WTC11 (cell line): ENCODE data around the gene TNK2. TPM values are rescaled to one million over a fixed set of nuclear protein-coding genes. Genes with fewer than 3 reads are reported as not detected.

Experiments
- ATAC-seq: fragments of 200-7000 bp; cut with Tn5 transposase; 2 replicates; pipeline ENCODE4 v1.10.0; 2021; ENCODE audit warnings: mild to moderate bottlenecking, moderate library complexity
- CTCF ChIA-PET: fragments of 300-600 bp; sonication (Branson Sonifier 250); formaldehyde crosslinking; loops from one replicate; lab custom pipeline; 2021; ENCODE audit warnings: antibody characterized with exemption; lab: Charles Lee
- POLR2A ChIA-PET: fragments of 350-600 bp; sonication (Branson Sonifier 250); formaldehyde crosslinking; loops from one replicate; lab custom pipeline; 2021; ENCODE audit warnings: antibody characterized with exemption; lab: Charles Lee
- DNase-seq: peaks from one replicate; pipeline ENCODE4 v3.0.0; 2021; ENCODE audit warnings: low spot score
- H3K27ac Mint-ChIP-seq: 2 replicates; pipeline ENCODE4 v1.8.0; 2021; ENCODE audit warnings: mixed read lengths
- H3K27me3 Mint-ChIP-seq: 2 replicates; pipeline ENCODE4 v1.8.0; 2021; ENCODE audit warnings: low read depth, mild to moderate bottlenecking, moderate library complexity, mixed read lengths
- H3K36me3 Mint-ChIP-seq: 2 replicates; pipeline ENCODE4 v1.8.0; 2021; ENCODE audit warnings: mixed read lengths
- H3K4me1 Mint-ChIP-seq: 2 replicates; pipeline ENCODE4 v1.8.0; 2022; ENCODE audit warnings: mixed read lengths
- H3K4me3 Mint-ChIP-seq: 2 replicates; pipeline ENCODE4 v1.8.0; 2021; ENCODE audit warnings: mild to moderate bottlenecking, moderate library complexity, mixed read lengths
- H3K9me3 Mint-ChIP-seq: 2 replicates; pipeline ENCODE4 v1.8.0; 2021; ENCODE audit warnings: mixed read lengths
- GRHL2 ChIP-seq: fragments of 250-450 bp; sonication (Bioruptor Pico); IDR thresholded peaks from 2 replicates; pipeline ENCODE4 v1.8.0; 2022; ENCODE audit warnings: mild to moderate bottlenecking, moderate library complexity; ENCODE audit not compliant: insufficient replicate concordance, severe bottlenecking
- MXD4 ChIP-seq: fragments of 250-450 bp; sonication (Bioruptor Pico); IDR thresholded peaks from 2 replicates; pipeline ENCODE4 v1.8.0; 2021; ENCODE audit warnings: mild to moderate bottlenecking, moderate library complexity, borderline replicate concordance
- MYBL2 ChIP-seq: sonication (generic); formaldehyde crosslinking; IDR thresholded peaks from 2 replicates; pipeline ENCODE4 v1.8.1; 2023; ENCODE audit warnings: mild to moderate bottlenecking, moderate library complexity, missing genetic modification reagents
- NFE2L1 ChIP-seq: sonication (generic); formaldehyde crosslinking; IDR thresholded peaks from 2 replicates; pipeline ENCODE4 v1.8.1; 2023; ENCODE audit warnings: missing genetic modification reagents
- NFYB ChIP-seq: sonication (generic); formaldehyde crosslinking; conservative IDR thresholded peaks from 2 replicates; pipeline ENCODE4 v1.8.0; 2022; ENCODE audit warnings: low read depth, missing genetic modification reagents
- NR3C1 ChIP-seq: sonication (generic); formaldehyde crosslinking; conservative IDR thresholded peaks from 2 replicates; pipeline ENCODE4 v1.8.1; 2023; ENCODE audit warnings: low read depth, mild to moderate bottlenecking, missing genetic modification reagents
- SMAD3 ChIP-seq: sonication (generic); formaldehyde crosslinking; IDR thresholded peaks from 2 replicates; pipeline ENCODE4 v1.8.0; 2022; ENCODE audit warnings: missing genetic modification reagents, mild to moderate bottlenecking, borderline replicate concordance
- SP1 ChIP-seq: sonication (generic); formaldehyde crosslinking; conservative IDR thresholded peaks from 2 replicates; pipeline ENCODE4 v1.8.1; 2022; ENCODE audit warnings: missing genetic modification reagents
- TEAD1 ChIP-seq: sonication (generic); formaldehyde crosslinking; IDR thresholded peaks from 2 replicates; pipeline ENCODE4 v1.8.0; 2022; ENCODE audit warnings: mild to moderate bottlenecking, missing genetic modification reagents
- TP53 ChIP-seq: sonication (generic); formaldehyde crosslinking; IDR thresholded peaks from 2 replicates; pipeline ENCODE4 v1.8.1; 2023; ENCODE audit warnings: mild to moderate bottlenecking, missing genetic modification reagents
- ZNF219 ChIP-seq: sonication (generic); formaldehyde crosslinking; IDR thresholded peaks from 2 replicates; pipeline ENCODE4 v1.8.0; 2023; ENCODE audit warnings: missing genetic modification reagents, mild to moderate bottlenecking, borderline replicate concordance
- ZNF317 ChIP-seq: sonication (generic); formaldehyde crosslinking; IDR thresholded peaks from 2 replicates; pipeline ENCODE4 v1.8.1; 2023; ENCODE audit warnings: low read depth, mild to moderate bottlenecking, moderate library complexity, missing genetic modification reagents, borderline replicate concordance
- ZNF423 ChIP-seq: fragments of 250-450 bp; sonication (Bioruptor Pico); IDR thresholded peaks from 2 replicates; pipeline ENCODE4 v2.1.2; 2022; ENCODE audit warnings: mild to moderate bottlenecking, moderate library complexity
- total RNA-seq: library from RNA; stranded (reverse); gene quantifications from 3 replicates; pipeline ENCODE4 v1.2.3, GENCODE V29; 2021
- TF ChIP-seq, protein P1 (sequence below): sonication (generic); formaldehyde crosslinking; IDR thresholded peaks from 2 replicates; pipeline ENCODE4 v1.8.1; 2023; ENCODE audit warnings: mild to moderate bottlenecking, missing genetic modification reagents, borderline replicate concordance
- TF ChIP-seq, protein P2 (sequence below): sonication (generic); formaldehyde crosslinking; IDR thresholded peaks from 2 replicates; pipeline ENCODE4 v1.8.1; 2022; ENCODE audit warnings: low read depth, missing genetic modification reagents, borderline replicate concordance
- TF ChIP-seq, protein P3 (sequence below): sonication (generic); formaldehyde crosslinking; IDR thresholded peaks from 2 replicates; pipeline ENCODE4 v1.8.1; 2022; ENCODE audit warnings: mild to moderate bottlenecking, moderate library complexity, missing genetic modification reagents
- TF ChIP-seq, protein P4 (sequence below): fragments of 250-450 bp; sonication (Bioruptor Pico); IDR thresholded peaks from 2 replicates; pipeline ENCODE4 v1.9.0; 2021; ENCODE audit warnings: moderate library complexity, mild to moderate bottlenecking, inconsistent platforms, borderline replicate concordance

TNK2 gene
- total RNA-seq, 1 experiment from 2014 or later: 58.4 TPM

DNA sequence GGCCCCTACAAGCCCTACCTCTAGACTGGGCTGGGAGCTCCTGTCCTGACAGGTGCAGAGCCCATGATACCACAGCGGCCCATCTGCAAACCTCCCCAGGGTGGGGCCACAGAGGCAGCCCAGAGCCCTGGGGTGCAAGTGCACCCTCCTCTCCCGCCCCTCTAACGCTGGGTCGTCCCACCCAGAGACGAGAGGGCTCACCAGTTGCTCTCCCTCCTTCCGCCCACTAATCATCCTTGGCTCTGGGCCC is 742 bp downstream of the TNK2 start:
- H3K36me3 Mint-ChIP-seq: no peaks in the 10 kb centered on the region
- ChIA-PET CTCF (interaction anchor here (0.5 to 4.0 kb wide), 9 partner anchors 10 to 200 kb away, joined by 3 to 76 read pairs (median 4); no protein-coding TSS in a partner anchor), POLR2A (no interaction called here)
- H3K4me3 Mint-ChIP-seq: peak overlapping the region; percentile 81
- TF ChIP-seq, protein P1, sequence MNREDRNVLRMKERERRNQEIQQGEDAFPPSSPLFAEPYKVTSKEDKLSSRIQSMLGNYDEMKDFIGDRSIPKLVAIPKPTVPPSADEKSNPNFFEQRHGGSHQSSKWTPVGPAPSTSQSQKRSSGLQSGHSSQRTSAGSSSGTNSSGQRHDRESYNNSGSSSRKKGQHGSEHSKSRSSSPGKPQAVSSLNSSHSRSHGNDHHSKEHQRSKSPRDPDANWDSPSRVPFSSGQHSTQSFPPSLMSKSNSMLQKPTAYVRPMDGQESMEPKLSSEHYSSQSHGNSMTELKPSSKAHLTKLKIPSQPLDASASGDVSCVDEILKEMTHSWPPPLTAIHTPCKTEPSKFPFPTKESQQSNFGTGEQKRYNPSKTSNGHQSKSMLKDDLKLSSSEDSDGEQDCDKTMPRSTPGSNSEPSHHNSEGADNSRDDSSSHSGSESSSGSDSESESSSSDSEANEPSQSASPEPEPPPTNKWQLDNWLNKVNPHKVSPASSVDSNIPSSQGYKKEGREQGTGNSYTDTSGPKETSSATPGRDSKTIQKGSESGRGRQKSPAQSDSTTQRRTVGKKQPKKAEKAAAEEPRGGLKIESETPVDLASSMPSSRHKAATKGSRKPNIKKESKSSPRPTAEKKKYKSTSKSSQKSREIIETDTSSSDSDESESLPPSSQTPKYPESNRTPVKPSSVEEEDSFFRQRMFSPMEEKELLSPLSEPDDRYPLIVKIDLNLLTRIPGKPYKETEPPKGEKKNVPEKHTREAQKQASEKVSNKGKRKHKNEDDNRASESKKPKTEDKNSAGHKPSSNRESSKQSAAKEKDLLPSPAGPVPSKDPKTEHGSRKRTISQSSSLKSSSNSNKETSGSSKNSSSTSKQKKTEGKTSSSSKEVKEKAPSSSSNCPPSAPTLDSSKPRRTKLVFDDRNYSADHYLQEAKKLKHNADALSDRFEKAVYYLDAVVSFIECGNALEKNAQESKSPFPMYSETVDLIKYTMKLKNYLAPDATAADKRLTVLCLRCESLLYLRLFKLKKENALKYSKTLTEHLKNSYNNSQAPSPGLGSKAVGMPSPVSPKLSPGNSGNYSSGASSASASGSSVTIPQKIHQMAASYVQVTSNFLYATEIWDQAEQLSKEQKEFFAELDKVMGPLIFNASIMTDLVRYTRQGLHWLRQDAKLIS: no peak
- TF ChIP-seq MYBL2 (no peak), TEAD1 (CRISPR knock-in tag) (no peak), NFE2L1 (CRISPR knock-in tag) (no peak), MXD4 (CRISPR knock-in tag) (no peak), SP1 (CRISPR knock-in tag) (no peak), GRHL2 (CRISPR knock-in tag) (no peak)
- DNase-seq: no peak
- H3K27ac Mint-ChIP-seq: no peak overlapping the region
- ATAC-seq: no peak
- H3K4me1 Mint-ChIP-seq: peaks cover 37% of the 10 kb centered on the region
- H3K9me3 Mint-ChIP-seq: no peaks in the 10 kb centered on the region
- H3K27me3 Mint-ChIP-seq: peaks cover 9% of the 10 kb centered on the region; the same call in 1 of the 2 replicates

DNA sequence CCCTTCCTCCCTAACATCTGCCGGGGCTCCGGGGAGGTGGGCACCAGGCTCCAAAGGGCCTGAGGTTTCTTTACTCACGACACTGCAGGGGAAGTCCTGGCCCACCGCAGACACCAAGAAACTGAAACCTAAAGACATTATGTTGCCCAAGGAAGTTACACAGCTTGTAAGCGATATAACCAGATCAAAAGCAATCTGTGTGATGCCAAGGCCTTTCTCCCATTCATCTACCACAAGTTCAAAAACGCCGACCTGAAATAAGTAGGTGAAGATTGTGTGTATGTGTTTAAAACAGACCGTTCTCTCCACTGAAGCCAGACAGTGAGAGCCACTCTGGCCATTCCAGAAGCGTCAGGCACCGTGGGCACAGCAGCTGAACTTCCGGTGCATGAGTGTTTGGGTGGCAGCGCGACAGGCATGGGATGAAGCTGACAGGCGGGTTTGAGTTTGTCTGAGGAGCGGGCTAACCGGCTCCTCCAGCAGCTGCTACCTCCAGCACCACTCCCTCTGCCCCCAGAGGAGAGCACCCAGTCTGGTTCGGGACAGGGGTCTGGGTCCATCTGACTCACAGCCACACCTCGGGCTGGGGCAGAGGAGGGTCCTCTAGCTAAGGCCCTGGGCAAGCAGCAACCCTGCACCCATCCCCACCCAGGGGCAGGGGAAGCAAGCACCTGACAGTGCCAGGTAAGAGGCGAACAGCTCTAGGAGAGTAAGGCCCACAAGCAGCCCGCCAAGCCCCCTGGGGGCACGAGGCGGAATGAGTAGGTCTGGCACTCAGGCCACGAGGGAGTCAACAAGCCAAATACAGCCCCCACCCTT is 1.3 kb downstream of the TNK2 start:
- peaks cover 37% of the 10 kb centered on the region for H3K4me1 Mint-ChIP-seq
- ATAC-seq (no peak), DNase-seq (no peak)
- CTCF ChIA-PET: interaction anchor here (1.1 to 4.0 kb wide), 7 partner anchors 9 to 56 kb away, joined by 3 to 76 read pairs (median 4); no protein-coding TSS in a partner anchor
- POLR2A ChIA-PET: no interaction called here
- H3K27me3 Mint-ChIP-seq: peaks cover 9% of the 10 kb centered on the region; the same call in 1 of the 2 replicates
- H3K36me3 Mint-ChIP-seq: no peaks in the 10 kb centered on the region
- TF ChIP-seq TP53 (CRISPR knock-in tag): no peak
- TF ChIP-seq NFE2L1 (CRISPR knock-in tag): no peak
- no peak for TF ChIP-seq SMAD3 (CRISPR knock-in tag)
- TF ChIP-seq ZNF423 (CRISPR knock-in tag): no peak
- TF ChIP-seq NR3C1 (CRISPR knock-in tag): no peak
- TF ChIP-seq, protein P2, sequence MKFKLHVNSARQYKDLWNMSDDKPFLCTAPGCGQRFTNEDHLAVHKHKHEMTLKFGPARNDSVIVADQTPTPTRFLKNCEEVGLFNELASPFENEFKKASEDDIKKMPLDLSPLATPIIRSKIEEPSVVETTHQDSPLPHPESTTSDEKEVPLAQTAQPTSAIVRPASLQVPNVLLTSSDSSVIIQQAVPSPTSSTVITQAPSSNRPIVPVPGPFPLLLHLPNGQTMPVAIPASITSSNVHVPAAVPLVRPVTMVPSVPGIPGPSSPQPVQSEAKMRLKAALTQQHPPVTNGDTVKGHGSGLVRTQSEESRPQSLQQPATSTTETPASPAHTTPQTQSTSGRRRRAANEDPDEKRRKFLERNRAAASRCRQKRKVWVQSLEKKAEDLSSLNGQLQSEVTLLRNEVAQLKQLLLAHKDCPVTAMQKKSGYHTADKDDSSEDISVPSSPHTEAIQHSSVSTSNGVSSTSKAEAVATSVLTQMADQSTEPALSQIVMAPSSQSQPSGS: no peak
- no peak for TF ChIP-seq MYBL2
- no peak for TF ChIP-seq ZNF317 (CRISPR knock-in tag)
- TF ChIP-seq NFYB (CRISPR knock-in tag): no peak
- no peak for TF ChIP-seq ZNF219 (CRISPR knock-in tag)
- TF ChIP-seq, protein P3, sequence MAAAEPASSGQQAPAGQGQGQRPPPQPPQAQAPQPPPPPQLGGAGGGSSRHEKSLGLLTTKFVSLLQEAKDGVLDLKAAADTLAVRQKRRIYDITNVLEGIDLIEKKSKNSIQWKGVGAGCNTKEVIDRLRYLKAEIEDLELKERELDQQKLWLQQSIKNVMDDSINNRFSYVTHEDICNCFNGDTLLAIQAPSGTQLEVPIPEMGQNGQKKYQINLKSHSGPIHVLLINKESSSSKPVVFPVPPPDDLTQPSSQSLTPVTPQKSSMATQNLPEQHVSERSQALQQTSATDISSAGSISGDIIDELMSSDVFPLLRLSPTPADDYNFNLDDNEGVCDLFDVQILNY (CRISPR knock-in tag): no peak
- no peak for TF ChIP-seq SP1 (CRISPR knock-in tag)
- TF ChIP-seq, protein P4, sequence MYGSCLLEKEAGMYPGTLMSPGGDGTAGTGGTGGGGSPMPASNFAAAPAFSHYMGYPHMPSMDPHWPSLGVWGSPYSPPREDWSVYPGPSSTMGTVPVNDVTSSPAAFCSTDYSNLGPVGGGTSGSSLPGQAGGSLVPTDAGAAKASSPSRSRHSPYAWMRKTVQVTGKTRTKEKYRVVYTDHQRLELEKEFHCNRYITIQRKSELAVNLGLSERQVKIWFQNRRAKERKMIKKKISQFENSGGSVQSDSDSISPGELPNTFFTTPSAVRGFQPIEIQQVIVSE: no peak
- no peaks in the 10 kb centered on the region for H3K9me3 Mint-ChIP-seq
- H3K4me3 Mint-ChIP-seq: peak overlapping the region; percentile 81
- no peak overlapping the region for H3K27ac Mint-ChIP-seq
